Stimulated activated CD8-positive, alpha-beta memory T cell treated with anti-CD3 and anti-CD28 coated beads, Interleukin-12 subunit alpha, Interleukin-12 subunit beta, amount 100 ng/mL, for 24 hours (primary cell): ENCODE results near the gene CEP72.
"Not testable (repeated sequence)": the region's sequence is repeated elsewhere in the genome, so short reads cannot be mapped to it uniquely, and the experiment has no call there.

Experiments used
- DNase-seq: peaks from one replicate; pipeline ENCODE4 v3.0.0-alpha.2; 2020; ENCODE audit errors: extremely low read depth

Gene CEP72

GRCh38 chr5:672329-673160 is 60.4 kb downstream of the CEP72 start:
- no peak for DNase-seq

DNA sequence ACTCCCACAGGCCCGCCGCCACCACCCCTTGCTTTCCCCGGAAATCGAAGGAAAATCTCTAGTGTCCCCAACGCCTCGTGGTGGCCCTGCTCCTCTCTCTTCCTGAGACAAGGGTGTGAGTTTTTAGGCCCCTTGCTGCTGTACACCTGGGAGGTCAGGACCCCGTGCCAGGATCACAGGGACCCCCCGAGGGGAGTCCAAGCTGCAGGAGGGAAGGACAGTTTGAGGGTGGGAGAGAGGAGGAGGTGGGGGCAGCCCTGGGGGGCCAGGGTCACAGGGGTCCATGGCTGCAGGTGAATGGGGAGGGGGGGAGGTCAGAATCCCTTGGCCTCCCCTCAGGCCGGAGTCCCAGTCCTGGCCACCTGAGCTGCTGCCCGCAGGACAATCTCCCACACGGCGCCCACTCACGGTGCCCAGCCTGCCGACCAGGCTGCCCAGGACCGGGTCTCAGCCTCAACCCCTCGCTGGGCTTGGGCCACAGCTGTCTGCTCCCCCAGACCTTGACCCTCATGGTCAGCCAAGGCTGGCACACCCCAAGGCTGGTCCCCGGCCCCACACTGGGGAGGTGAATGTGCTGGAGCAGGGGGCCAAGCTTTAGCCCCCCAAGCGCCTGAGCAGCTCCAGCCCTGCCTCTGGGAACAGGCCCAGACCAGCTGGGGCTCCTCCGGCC is 61.2 kb downstream of the CEP72 start:
- no peak for DNase-seq

- no peak for DNase-seq
These were observed 61.9 kb downstream of the CEP72 start for GRCh38 chr5:673831-674629.

DNA sequence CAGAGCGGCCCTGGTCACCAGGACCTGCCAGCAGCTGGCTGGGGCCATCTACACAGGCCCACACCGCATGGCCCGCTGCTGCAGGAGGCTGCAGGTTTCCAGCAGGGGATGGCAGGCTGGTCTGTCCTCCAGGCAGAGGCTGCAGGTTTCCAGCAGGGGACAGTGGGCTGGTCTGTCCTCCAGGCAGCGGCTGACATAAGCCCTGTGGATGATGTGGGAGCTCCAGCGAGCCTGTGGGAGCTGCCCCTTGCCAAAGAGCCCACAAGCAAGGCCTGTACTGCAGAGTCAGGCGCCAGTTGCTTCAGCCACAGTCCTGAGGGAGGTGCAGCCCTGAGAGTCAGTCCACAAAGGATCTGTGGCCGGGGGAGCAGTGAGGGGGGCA is 62.5 kb downstream of the CEP72 start:
- no peak for DNase-seq

- DNase-seq = no peak
These were observed 63.2 kb downstream of the CEP72 start for GRCh38 chr5:675111-675870.

- DNase-seq = no peak
These were observed 63.9 kb downstream of the CEP72 start for GRCh38 chr5:675871-676698.

DNA sequence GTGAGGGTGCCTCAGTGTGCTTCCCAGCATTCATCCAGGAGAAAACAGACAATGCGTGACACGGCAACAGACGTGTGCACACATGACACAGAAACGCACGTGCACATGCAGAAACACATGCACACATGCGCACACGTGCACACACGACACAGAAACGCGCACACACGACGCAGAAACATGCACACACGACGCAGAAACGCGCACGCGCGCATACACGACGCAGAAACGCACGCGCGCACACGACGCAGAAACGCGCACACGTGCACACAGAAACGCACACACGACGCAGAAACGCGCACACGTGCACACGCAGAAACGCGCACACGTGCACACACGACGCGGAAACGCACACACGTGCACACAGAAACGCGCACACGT is 64.5 kb downstream of the CEP72 start:
- no peak for DNase-seq

- no peak for DNase-seq
These were observed 65.3 kb downstream of the CEP72 start for GRCh38 chr5:677131-678101.

GRCh38 chr5:678521-678920 is 66.4 kb downstream of the CEP72 start:
- not testable (repeated sequence) for DNase-seq

DNA sequence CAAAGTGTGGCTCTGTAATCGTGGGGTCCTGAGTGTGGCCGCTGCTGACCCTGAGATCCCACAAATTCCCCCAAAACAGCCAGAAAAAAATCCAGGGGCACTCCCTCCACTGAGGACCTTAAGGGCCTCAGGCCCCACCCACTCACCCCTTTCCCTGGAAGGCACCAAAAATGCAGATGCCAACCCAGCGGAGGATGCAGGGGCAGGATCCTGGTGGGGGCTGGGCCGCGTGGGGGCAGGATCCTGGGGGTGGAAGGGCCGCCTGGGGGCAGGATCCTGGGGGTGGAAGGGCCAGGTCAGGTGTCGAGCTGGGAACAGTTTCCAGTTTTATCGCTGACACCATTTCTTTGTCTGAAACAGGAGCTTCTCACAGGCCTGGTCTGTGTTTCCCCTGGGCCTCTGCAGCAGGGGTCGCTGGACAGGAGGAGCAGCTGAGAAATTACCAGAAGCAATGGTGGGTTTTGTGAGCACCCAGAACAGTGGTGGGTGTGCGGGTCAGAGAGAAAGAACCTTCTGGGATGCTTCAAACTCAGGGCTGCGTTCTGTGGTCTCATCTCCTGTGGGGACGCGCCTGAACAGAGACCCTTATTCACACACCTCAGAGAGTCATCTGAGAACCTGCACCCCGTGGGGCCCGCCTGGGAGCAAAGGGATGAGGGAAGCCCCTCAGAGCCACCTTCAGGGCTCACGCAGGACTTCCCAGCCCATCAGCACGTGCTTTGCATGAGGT is 67.2 kb downstream of the CEP72 start:
- DNase-seq = not testable (repeated sequence)

- not testable (repeated sequence) for DNase-seq
These were observed 68.1 kb downstream of the CEP72 start for GRCh38 chr5:680118-680795.

- not testable (repeated sequence) for DNase-seq
These were observed 68.7 kb downstream of the CEP72 start for GRCh38 chr5:680836-681235.

DNA sequence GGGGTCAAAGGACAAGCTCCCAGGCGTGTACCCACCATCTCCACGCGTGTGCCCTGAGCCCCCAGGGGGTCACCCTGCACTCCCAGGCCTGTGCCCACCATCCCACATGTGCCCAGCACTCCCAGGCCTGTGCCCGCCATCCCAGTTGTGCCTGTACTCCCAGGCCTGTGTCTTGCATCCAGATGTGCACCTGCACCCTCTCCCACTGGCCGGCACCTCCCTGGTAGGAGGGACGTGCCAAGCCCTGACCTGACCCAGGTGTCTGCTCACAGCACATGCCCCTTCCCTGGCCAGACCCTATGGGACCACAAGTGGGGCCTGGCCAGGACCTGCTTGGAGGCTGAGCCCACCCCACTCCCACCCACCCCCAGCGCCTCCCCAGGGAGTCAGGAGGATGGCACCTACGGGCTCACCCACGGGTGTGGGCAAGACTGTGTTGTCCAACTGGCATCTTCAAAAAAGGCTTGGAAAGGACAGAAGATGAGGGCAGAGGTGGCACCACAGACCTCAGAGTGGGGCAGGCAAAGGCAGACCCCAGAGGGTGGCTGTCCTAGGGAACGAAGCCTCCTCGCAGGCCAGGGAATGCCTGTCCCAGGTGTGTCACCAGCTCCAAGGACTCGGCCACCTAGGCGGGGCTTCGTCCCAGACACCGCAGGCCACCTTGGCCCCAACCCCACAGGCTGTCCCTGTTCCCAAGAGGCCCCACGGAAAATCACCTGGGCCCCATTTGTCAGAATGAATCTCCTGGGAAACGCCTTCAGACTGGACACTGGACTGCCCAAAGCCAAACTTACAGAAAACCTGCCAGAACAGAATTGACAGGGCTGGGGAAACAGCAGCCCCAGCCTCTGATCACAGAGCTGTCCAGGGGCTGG is 69.4 kb downstream of the CEP72 start:
- not testable (repeated sequence) for DNase-seq

DNA sequence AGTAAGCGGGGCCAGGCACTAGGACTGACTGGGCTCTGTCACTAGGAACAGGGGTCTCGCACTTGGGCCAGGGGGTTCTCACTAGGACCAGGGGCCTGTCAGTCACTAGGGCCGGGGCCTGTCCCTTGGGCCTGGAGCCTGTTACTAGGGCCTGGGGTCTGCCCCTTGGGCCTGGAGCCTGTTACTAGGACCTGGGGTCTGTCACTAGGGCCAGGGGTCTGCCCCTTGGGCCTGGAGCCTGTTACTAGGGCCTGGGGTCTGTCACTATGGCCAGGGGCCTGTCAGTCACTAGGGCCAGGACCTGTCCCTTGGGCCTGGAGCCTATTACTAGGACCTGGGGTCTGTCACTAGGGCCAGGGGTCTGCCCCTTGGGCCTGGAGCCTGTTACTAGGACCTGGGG is 70.1 kb downstream of the CEP72 start:
- not testable (repeated sequence) for DNase-seq

DNA sequence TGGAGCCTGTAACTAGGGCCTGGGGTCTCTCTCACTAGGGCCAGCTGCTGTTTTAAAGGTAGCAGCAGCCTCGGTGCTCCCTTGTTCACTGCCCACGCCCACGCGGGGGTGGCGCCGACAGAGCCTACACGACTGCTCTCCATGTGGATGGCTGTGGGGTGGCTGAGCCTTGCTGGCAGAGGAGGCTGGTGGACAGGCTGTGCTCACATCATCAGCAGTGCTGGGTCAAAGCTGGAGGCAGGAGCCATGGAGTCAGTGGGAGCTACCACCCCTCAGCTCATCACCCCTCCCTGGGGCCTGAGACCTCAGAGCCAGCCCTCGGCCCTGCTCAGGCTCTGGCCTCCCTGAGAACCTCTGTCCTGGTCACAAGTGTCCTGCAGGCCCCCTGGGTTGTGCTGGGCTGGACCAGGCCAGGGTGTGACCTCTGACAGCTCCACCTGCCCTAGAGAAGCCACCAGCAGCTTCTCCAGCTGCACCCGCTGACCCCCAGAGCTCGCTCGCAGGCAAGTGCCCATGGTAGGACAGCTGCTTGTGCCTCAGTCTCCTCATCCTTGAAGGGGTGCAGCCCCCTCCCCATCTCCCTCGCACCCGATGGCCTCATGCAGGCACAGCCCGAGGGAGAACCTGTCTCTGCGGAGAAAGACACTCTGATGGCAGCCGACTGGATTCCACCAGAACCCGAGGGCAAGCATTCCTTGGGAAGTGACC is 70.7 kb downstream of the CEP72 start:
- DNase-seq = not testable (repeated sequence)

GRCh38 chr5:683551-684481 is 71.7 kb downstream of the CEP72 start:
- DNase-seq = no peak
